Measurements from ENCODE around the gene OPHN1. TPM values are rescaled to one million over a fixed set of nuclear protein-coding genes. Genes with fewer than 3 reads are reported as not detected.

The OPHN1 gene
- total and polyA plus RNA-seq, 2 donors (not counting 3 experiments of a cell fraction or from before 2014, with no cell fraction given), result 3.9 to 6.7 TPM

DNA sequence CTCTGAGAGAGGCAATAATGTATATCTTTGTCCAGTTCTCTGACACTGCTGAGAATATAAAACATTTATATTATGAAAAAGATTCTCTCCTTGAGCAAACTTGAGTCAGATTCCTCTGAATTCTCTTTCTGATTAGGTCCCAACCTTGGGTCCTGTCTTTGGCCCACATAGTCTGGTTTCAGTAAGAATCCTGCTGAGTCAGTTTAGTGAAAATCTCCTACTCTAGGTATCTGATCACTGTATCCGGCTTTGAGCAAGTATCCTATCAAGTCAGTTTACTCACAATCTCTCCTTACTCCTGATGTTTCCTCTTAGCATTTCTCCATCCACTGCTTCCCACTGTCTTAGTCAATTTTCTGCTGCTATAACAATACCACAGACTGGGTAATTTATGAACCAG lies 253.9 kb downstream of the OPHN1 start:
- POLR2A ChIA-PET, result no interaction called here
- no peaks in the 10 kb centered on the region for H4K20me1 ChIP-seq (replicated peaks; ENCODE audit: control insufficient read depth, extremely low read depth, insufficient read depth, low read length)
- no peak overlapping the region for H3K9ac ChIP-seq (replicated peaks; ENCODE audit: extremely low read depth, insufficient read depth, low read length)
- no peak overlapping the region for H3K4me2 ChIP-seq (ENCODE audit: insufficient read depth, low read length)
- DNase-seq (ENCODE audit: low read depth, low spot score) (no peak), FAIRE-seq (no peak)
- no peaks in the 10 kb centered on the region for H3K79me2 ChIP-seq (ENCODE audit: control insufficient read depth, insufficient read depth, low read length)
- peaks cover 2% of the 10 kb centered on the region for H3K4me1 ChIP-seq (ENCODE audit: control insufficient read depth, extremely low read depth, insufficient read depth, low read length)
- intact Hi-C loops (cut with micrococcal nuclease) (no loop called here), dilution Hi-C loops (cut with MboI; ENCODE audit: extremely low pct_ligation_motif_present, low sequenced_read_pairs) (no loop called here)
- TF ChIP-seq EZH2 (IDR thresholded peaks at IDR 0.05; ENCODE audit: borderline replicate concordance, low read depth, low read length, severe bottlenecking) (no peak), POLR2AphosphoS5 (IDR thresholded peaks at IDR 0.05; ENCODE audit: insufficient read depth, low read depth, low read length) (no peak), JUN (IDR thresholded peaks at IDR 0.05; ENCODE audit: borderline replicate concordance, insufficient read depth, insufficient read length, low read depth) (no peak), MYC (IDR thresholded peaks at IDR 0.05; ENCODE audit: low read depth, low read length) (no peak), POLR2A (IDR thresholded peaks at IDR 0.05; ENCODE audit: low read depth, low read length) (no peak)
- TF ChIP-seq, protein P1, sequence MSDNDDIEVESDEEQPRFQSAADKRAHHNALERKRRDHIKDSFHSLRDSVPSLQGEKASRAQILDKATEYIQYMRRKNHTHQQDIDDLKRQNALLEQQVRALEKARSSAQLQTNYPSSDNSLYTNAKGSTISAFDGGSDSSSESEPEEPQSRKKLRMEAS (IDR thresholded peaks at IDR 0.05; ENCODE audit: insufficient read depth, insufficient read length), result no peak
- BruUV-seq (replicated peaks), result no TSS peak
- no peaks in the 10 kb centered on the region for H3K36me3 ChIP-seq (ENCODE audit: control insufficient read depth in 2 of 2, extremely low read depth in 1 of 2, insufficient read depth in 2 of 2, low read length in 2 of 2)
- H3K4me3 ChIP-seq (replicated peaks in 1 of 3; ENCODE audit: insufficient read depth in 1 of 3, low read depth in 1 of 3, low read length in 3 of 3), result no peak overlapping the region
- CTCF ChIA-PET, result no interaction called here
- no peak overlapping the region for H3K27ac ChIP-seq (ENCODE audit: insufficient read depth, low read depth, low read length)
- H2AFZ ChIP-seq (ENCODE audit: low read depth, low read length), result no peak overlapping the region
- no peaks in the 10 kb centered on the region for H3K27me3 ChIP-seq (ENCODE audit: control insufficient read depth in 2 of 2, insufficient read depth in 2 of 2, low read length in 2 of 2)
- H3K9me3 ChIP-seq (replicated peaks; ENCODE audit: control insufficient read depth, insufficient read depth, low read length), result no peaks in the 10 kb centered on the region
- H3K9me1 ChIP-seq (replicated peaks; ENCODE audit: control insufficient read depth, extremely low read depth, insufficient read depth, low read length), result no peaks in the 10 kb centered on the region

DNA sequence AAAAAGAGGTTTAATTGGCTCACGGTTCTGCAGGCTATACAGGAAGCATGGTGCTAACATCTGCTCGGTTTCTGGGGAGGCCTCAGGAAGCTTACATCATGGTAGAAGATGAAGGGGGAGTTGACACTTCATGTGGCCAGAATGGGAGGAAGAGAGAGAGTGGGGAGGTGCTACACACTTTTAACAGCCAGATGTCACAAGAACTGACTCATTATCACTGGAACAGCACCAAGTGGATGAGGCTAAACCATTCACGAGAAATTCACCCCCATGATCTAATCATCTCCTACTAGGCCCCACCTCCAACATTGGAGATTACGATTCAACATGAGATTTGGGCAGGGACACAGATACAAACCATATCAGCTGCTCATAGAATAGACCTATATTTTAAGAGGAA lies 255.8 kb downstream of the OPHN1 start:
- no peak overlapping the region for H3K4me3 ChIP-seq (replicated peaks in 1 of 3; ENCODE audit: insufficient read depth in 1 of 3, low read depth in 1 of 3, low read length in 3 of 3)
- no peaks in the 10 kb centered on the region for H3K36me3 ChIP-seq (ENCODE audit: control insufficient read depth in 2 of 2, extremely low read depth in 1 of 2, insufficient read depth in 2 of 2, low read length in 2 of 2)
- H3K4me1 ChIP-seq (ENCODE audit: control insufficient read depth, extremely low read depth, insufficient read depth, low read length), result peaks cover 2% of the 10 kb centered on the region
- no peaks in the 10 kb centered on the region for H4K20me1 ChIP-seq (replicated peaks; ENCODE audit: control insufficient read depth, extremely low read depth, insufficient read depth, low read length)
- no peak overlapping the region for H2AFZ ChIP-seq (ENCODE audit: low read depth, low read length)
- no peak overlapping the region for H3K4me2 ChIP-seq (ENCODE audit: insufficient read depth, low read length)
- intact Hi-C loops (cut with micrococcal nuclease), result no loop called here
- dilution Hi-C loops (cut with MboI; ENCODE audit: extremely low pct_ligation_motif_present, low sequenced_read_pairs), result no loop called here
- no peak for DNase-seq (ENCODE audit: low read depth, low spot score)
- POLR2A ChIA-PET, result no interaction called here
- H3K9me3 ChIP-seq (replicated peaks; ENCODE audit: control insufficient read depth, insufficient read depth, low read length), result no peaks in the 10 kb centered on the region
- no peak for TF ChIP-seq EZH2 (IDR thresholded peaks at IDR 0.05; ENCODE audit: borderline replicate concordance, low read depth, low read length, severe bottlenecking)
- TF ChIP-seq JUN (IDR thresholded peaks at IDR 0.05; ENCODE audit: borderline replicate concordance, insufficient read depth, insufficient read length, low read depth), result no peak
- TF ChIP-seq POLR2A (IDR thresholded peaks at IDR 0.05; ENCODE audit: low read depth, low read length), result no peak
- no peak for TF ChIP-seq POLR2AphosphoS5 (IDR thresholded peaks at IDR 0.05; ENCODE audit: insufficient read depth, low read depth, low read length)
- TF ChIP-seq GATA2 (IDR thresholded peaks at IDR 0.05; ENCODE audit: insufficient read depth, insufficient read length, low read depth, low read length), result no peak
- TF ChIP-seq, protein P1 (IDR thresholded peaks at IDR 0.05; ENCODE audit: insufficient read depth, insufficient read length), result no peak
- CTCF ChIA-PET, result no interaction called here
- H3K27me3 ChIP-seq (ENCODE audit: control insufficient read depth in 2 of 2, insufficient read depth in 2 of 2, low read length in 2 of 2), result no peaks in the 10 kb centered on the region
- H3K9me1 ChIP-seq (replicated peaks; ENCODE audit: control insufficient read depth, extremely low read depth, insufficient read depth, low read length), result no peaks in the 10 kb centered on the region
- FAIRE-seq, result no peak
- BruUV-seq (replicated peaks), result no TSS peak
- no peaks in the 10 kb centered on the region for H3K79me2 ChIP-seq (ENCODE audit: control insufficient read depth, insufficient read depth, low read length)
- H3K9ac ChIP-seq (replicated peaks; ENCODE audit: extremely low read depth, insufficient read depth, low read length), result no peak overlapping the region
- no peak overlapping the region for H3K27ac ChIP-seq (ENCODE audit: insufficient read depth, low read depth, low read length)

Measured in endothelial cell of umbilical vein (primary cell).